ENCODE data around the gene MEI1. TPM values are rescaled to one million over a fixed set of nuclear protein-coding genes. Genes with fewer than 3 reads are reported as not detected.

The MEI1 gene
- total RNA-seq, 1 experiment from 2014 or later, result 0.20 TPM

DNA sequence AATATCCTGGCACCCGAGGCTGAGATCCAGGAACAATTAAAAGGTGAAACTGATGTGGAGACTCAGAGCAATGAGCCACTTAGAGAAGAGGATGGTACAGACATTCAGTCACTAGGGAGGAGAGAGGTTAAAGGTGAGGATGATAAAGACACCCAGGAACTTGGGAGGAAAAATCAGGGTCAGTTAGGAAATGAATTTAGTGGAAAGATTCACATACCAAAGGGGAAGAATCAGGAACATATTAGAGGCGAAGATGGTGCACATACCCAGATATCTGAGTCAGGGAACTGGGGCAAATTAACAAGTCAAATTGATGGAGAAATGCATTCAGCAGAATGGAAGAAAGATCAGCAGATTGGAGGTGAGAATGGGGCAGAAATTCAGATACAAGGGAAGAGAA, 4.1 kb upstream of the MEI1 start:
- peaks cover 0 to 1% (median 0%) of the 10 kb centered on the region in 3 experiments; a peak in 1 of 7 replicates for H3K36me3 Mint-ChIP-seq (ENCODE audit: insufficient read depth in 1 of 3, low read depth in 3 of 3)
- TF ChIP-seq CTCF (conservative IDR thresholded peaks at IDR 0.05), result no peak
- Histone ChIP-seq H3K56ac (ENCODE audit: insufficient read length, low read depth, low read length) (no peak overlapping the region), H3K4ac (ENCODE audit: low read depth, low read length) (no peak overlapping the region), H3K23me2 (ENCODE audit: insufficient read length, low read depth, low read length, poor library complexity, severe bottlenecking) (no peaks in the 10 kb centered on the region), H3K14ac (ENCODE audit: insufficient read depth, low read length) (no peak overlapping the region), H3K23ac (ENCODE audit: insufficient read length, low read depth, low read length) (no peak overlapping the region), H4K20me1 (ENCODE audit: control insufficient read depth, insufficient read depth, insufficient read length) (no peaks in the 10 kb centered on the region), H2BK12ac (ENCODE audit: insufficient read length, low read depth, low read length) (no peak overlapping the region), H2AFZ (ENCODE audit: low read length) (no peak overlapping the region), H3K79me2 (ENCODE audit: insufficient read depth, low read length) (no peaks in the 10 kb centered on the region), H3K27me3 (ENCODE audit: insufficient read depth, low read length) (no peaks in the 10 kb centered on the region), H2AK5ac (ENCODE audit: insufficient read length, low read length) (no peak overlapping the region), H3K27ac (ENCODE audit: insufficient read length, low read depth, low read length) (no peak overlapping the region), H2BK20ac (ENCODE audit: low read depth, low read length, poor library complexity, severe bottlenecking) (no peak overlapping the region), H3K79me1 (ENCODE audit: insufficient read depth, low read depth, low read length, poor library complexity, severe bottlenecking) (no peaks in the 10 kb centered on the region), H4K8ac (replicated peaks; ENCODE audit: insufficient read length, low read depth, low read length) (no peak overlapping the region), H3K18ac (ENCODE audit: insufficient read length, low read depth, low read length) (no peak overlapping the region), H2BK120ac (ENCODE audit: low read depth, low read length, poor library complexity, severe bottlenecking) (no peak overlapping the region), H4K91ac (ENCODE audit: insufficient read length, low read depth, low read length) (no peak overlapping the region), H4K5ac (ENCODE audit: insufficient read length, low read depth, low read length) (no peak overlapping the region), H3T11ph (ENCODE audit: low read length) (no peak overlapping the region), H2BK15ac (ENCODE audit: low read depth, low read length) (no peak overlapping the region), H2BK5ac (ENCODE audit: insufficient read length, low read length) (no peak overlapping the region), H3K4me1 (ENCODE audit: insufficient read depth, low read length) (no peaks in the 10 kb centered on the region), H3K9me3 (ENCODE audit: control insufficient read depth, low read depth, low read length) (no peaks in the 10 kb centered on the region), H3K9ac (ENCODE audit: extremely low read depth, insufficient read length, low read length) (no peak overlapping the region), H3K4me2 (ENCODE audit: insufficient read depth, insufficient read length, low read length) (no peak overlapping the region)
- no CpG with 5 or more reads among the region's 2 CpGs for WGBS (ENCODE audit: extremely low coverage, insufficient read length, low lambda C conversion rate)
- peaks cover 11 to 12% of the 10 kb centered on the region in 2 experiments for H3K4me1 Mint-ChIP-seq
- H3K4me3 Mint-ChIP-seq, result no peak overlapping the region
- H3K9me3 Mint-ChIP-seq, result no peaks in the 10 kb centered on the region
- no peak overlapping the region for H3K27ac Mint-ChIP-seq
- DNase-seq, result no peak
- peaks cover 2% of the 10 kb centered on the region; the same call in 1 of the 2 replicates for H3K27me3 Mint-ChIP-seq (ENCODE audit: low read depth)

Measured in H9 (cell line).